H1 (cell line): ENCODE results near the gene BLVRA. TPM values are rescaled to one million over a fixed set of nuclear protein-coding genes. Genes with fewer than 3 reads are reported as not detected.

Experiments
- CTCF ChIA-PET: fragments of 300-600 bp; sonication (Branson Sonifier 250); formaldehyde crosslinking; loops from one replicate; lab custom pipeline; 2021; ENCODE audit not compliant: partially characterized antibody; lab: Charles Lee
- POLR2A ChIA-PET: fragments of 300-600 bp; sonication (Branson Sonifier 250); formaldehyde crosslinking; loops from one replicate; lab custom pipeline; 2021; ENCODE audit warnings: inconsistent platforms; ENCODE audit not compliant: partially characterized antibody; lab: Charles Lee
- DNase-seq, 2 experiments: peaks; one replicate each; pipeline versions ENCODE4 v3.0.0 to v3.0.0-alpha.2; 2010 to 2022; ENCODE audit warnings: low spot score in 2 of 2, low read depth in 1 of 2, mixed read lengths in 1 of 2
- FAIRE-seq: peaks from 2 replicates; lab custom pipeline; 2011; peaks lifted over from hg19 to GRCh38; lab: Jason Lieb, UNC
- H2AFZ ChIP-seq: 2 replicates; pipeline ENCODE4 v1.8.1; 2012; ENCODE audit warnings: low read length, inconsistent platforms
- H2AK5ac ChIP-seq: 2 replicates; pipeline ENCODE4 v1.6.1; 2013; ENCODE audit warnings: low read depth, low read length
- H2BK120ac ChIP-seq: replicated peaks from 2 replicates; pipeline ENCODE3; 2013; ENCODE audit warnings: low read depth, low read length, inconsistent platforms
- H2BK12ac ChIP-seq: 2 replicates; pipeline ENCODE4 v1.6.1; 2013; ENCODE audit warnings: low read depth, low read length
- H2BK15ac ChIP-seq: 2 replicates; pipeline ENCODE4 v1.6.1; 2013; ENCODE audit warnings: low read length
- H2BK20ac ChIP-seq: 2 replicates; pipeline ENCODE4 v1.6.1; 2013; ENCODE audit warnings: low read length
- H2BK5ac ChIP-seq: 2 replicates; pipeline ENCODE4 v1.6.1; 2013; ENCODE audit warnings: low read depth, low read length
- H3K14ac ChIP-seq: 2 replicates; pipeline ENCODE4 v1.6.1; 2013; ENCODE audit warnings: inconsistent platforms; ENCODE audit not compliant: insufficient read length
- H3K18ac ChIP-seq: 2 replicates; pipeline ENCODE4 v1.6.1; 2013; ENCODE audit warnings: low read length; ENCODE audit errors: extremely low read depth
- H3K23ac ChIP-seq: 2 replicates; pipeline ENCODE4 v1.6.1; 2013; ENCODE audit warnings: inconsistent platforms; ENCODE audit not compliant: insufficient read length
- H3K23me2 ChIP-seq: 2 replicates; pipeline ENCODE4 v1.6.1; 2013; ENCODE audit warnings: low read depth, low read length
- H3K27ac ChIP-seq: 2 replicates; pipeline ENCODE4 v1.6.1; 2011; ENCODE audit warnings: low read depth, low read length, inconsistent platforms
- H3K27me3 ChIP-seq, 4 experiments: replicated peaks in 1 of 4; 1 replicate in 1 of 4; 2 replicates in 3 of 4; pipeline versions ENCODE4 v1.6.1 to v1.8.1; 2011 to 2013; ENCODE audit warnings: low read length in 3 of 4, mild to moderate bottlenecking in 3 of 4, inconsistent platforms in 2 of 4, mixed read lengths in 2 of 4, moderate library complexity in 1 of 4; ENCODE audit not compliant: control insufficient read depth in 3 of 4, insufficient read depth in 3 of 4; ENCODE audit errors: extremely low read depth in 1 of 4
- H3K36me3 ChIP-seq, 4 experiments: 2 replicates each; pipeline versions ENCODE4 v1.6.1 to v1.8.1; 2011 to 2013; ENCODE audit warnings: mild to moderate bottlenecking in 4 of 4, low read length in 3 of 4, moderate library complexity in 2 of 4, control low read depth in 1 of 4, inconsistent platforms in 1 of 4; ENCODE audit not compliant: insufficient read depth in 4 of 4, control insufficient read depth in 2 of 4
- H3K4ac ChIP-seq: replicated peaks from 2 replicates; pipeline ENCODE3; 2013; ENCODE audit warnings: low read length, low read depth, mixed read lengths, inconsistent platforms; ENCODE audit not compliant: insufficient read length
- H3K4me1 ChIP-seq, 4 experiments: replicated peaks in 1 of 4; 1 replicate in 1 of 4; 2 replicates in 3 of 4; pipeline versions ENCODE4 v1.6.1 to v1.8.1; 2011 to 2013; ENCODE audit warnings: low read length in 3 of 4, inconsistent platforms in 2 of 4, mixed read lengths in 1 of 4; ENCODE audit not compliant: insufficient read depth in 4 of 4, control insufficient read depth in 3 of 4
- H3K4me2 ChIP-seq, 2 experiments: 2 replicates each; pipeline versions ENCODE4 v1.6.1 to v1.8.1; 2011 to 2013; ENCODE audit warnings: low read depth in 2 of 2, low read length in 2 of 2, control low read depth in 1 of 2, inconsistent platforms in 1 of 2, mild to moderate bottlenecking in 1 of 2; ENCODE audit not compliant: insufficient read depth in 1 of 2
- H3K4me3 ChIP-seq, 4 experiments: fragments of 200-600, 300-600 bp in 1 of 4; sonication (generic), shearing (Covaris generic), sonication (Bioruptor Twin) in 1 of 4; 2 replicates each; pipeline versions ENCODE4 v1.5.1 to v1.8.1; 2011 to 2016; ENCODE audit warnings: low read length in 4 of 4, low read depth in 3 of 4, control low read depth in 2 of 4, inconsistent platforms in 2 of 4, mild to moderate bottlenecking in 2 of 4, mixed read lengths in 1 of 4, moderate library complexity in 1 of 4; ENCODE audit not compliant: insufficient read depth in 2 of 4; ENCODE audit errors: extremely low read depth in 1 of 4
- H3K56ac ChIP-seq: replicated peaks from 2 replicates; pipeline ENCODE3; 2013; ENCODE audit warnings: low read depth, mild to moderate bottlenecking, mixed read lengths, low read length, inconsistent platforms; ENCODE audit not compliant: insufficient read length
- H3K79me1 ChIP-seq: 2 replicates; pipeline ENCODE4 v1.6.1; 2013; ENCODE audit warnings: low read depth, low read length, control low read depth
- H3K79me2 ChIP-seq, 2 experiments: 2 replicates each; pipeline versions ENCODE4 v1.6.1 to v1.8.1; 2012 to 2013; ENCODE audit warnings: low read length in 2 of 2, mild to moderate bottlenecking in 2 of 2, inconsistent platforms in 1 of 2; ENCODE audit not compliant: insufficient read depth in 2 of 2, control insufficient read depth in 1 of 2
- H3K9ac ChIP-seq, 4 experiments: replicated peaks in 1 of 4; 1 replicate in 1 of 4; 2 replicates in 3 of 4; pipeline versions ENCODE4 v1.6.1 to v1.8.1; 2011 to 2013; ENCODE audit warnings: low read depth in 3 of 4, low read length in 3 of 4, control low read depth in 2 of 4, mild to moderate bottlenecking in 2 of 4, moderate library complexity in 2 of 4, inconsistent platforms in 1 of 4; ENCODE audit errors: extremely low read depth in 1 of 4
- H3K9me3 ChIP-seq, 2 experiments: 2 replicates each; pipeline versions ENCODE4 v1.6.1 to v1.8.1; 2012 to 2013; ENCODE audit warnings: mild to moderate bottlenecking in 2 of 2, moderate library complexity in 2 of 2, control low read depth in 1 of 2, inconsistent platforms in 1 of 2, low read depth in 1 of 2, low read length in 1 of 2, mixed read lengths in 1 of 2; ENCODE audit not compliant: insufficient read depth in 2 of 2
- H4K20me1 ChIP-seq, 2 experiments: replicated peaks in 1 of 2; 2 replicates each; pipeline versions ENCODE3 to v1.8.1; 2011 to 2013; ENCODE audit warnings: inconsistent platforms in 2 of 2, low read length in 2 of 2, mild to moderate bottlenecking in 1 of 2; ENCODE audit not compliant: insufficient read depth in 2 of 2, control insufficient read depth in 1 of 2
- H4K5ac ChIP-seq: 2 replicates; pipeline ENCODE4 v1.6.1; 2013; ENCODE audit warnings: low read length, low read depth, mixed read lengths, inconsistent platforms; ENCODE audit not compliant: insufficient read length
- H4K8ac ChIP-seq: 2 replicates; pipeline ENCODE4 v1.8.0; 2013; ENCODE audit warnings: mild to moderate bottlenecking, moderate library complexity, low read length, inconsistent platforms; ENCODE audit not compliant: insufficient read depth; ENCODE audit errors: extremely low read depth
- H4K91ac ChIP-seq: replicated peaks from 2 replicates; pipeline ENCODE3; 2013; ENCODE audit warnings: low read length, mixed read lengths, inconsistent platforms; ENCODE audit not compliant: insufficient read length
- CREB1 ChIP-seq: IDR thresholded peaks from 2 replicates; pipeline ENCODE4 v1.6.1; 2012; ENCODE audit warnings: inconsistent platforms
- POLR2AphosphoS5 ChIP-seq: IDR thresholded peaks from 2 replicates; pipeline ENCODE4 v1.6.1; 2011; ENCODE audit warnings: low read depth, low read length
- RNF2 ChIP-seq: fragments of 200-900, 300-1000 bp; sonication (generic); IDR thresholded peaks from 2 replicates; pipeline ENCODE4 v1.7.1; 2016; ENCODE audit warnings: borderline replicate concordance, low read depth, mild to moderate bottlenecking, antibody characterized with exemption, low read length; ENCODE audit not compliant: poor library complexity, severe bottlenecking; ENCODE audit errors: missing control alignments
- SIN3A ChIP-seq, 2 experiments: IDR thresholded peaks in 1 of 2; conservative IDR thresholded peaks in 1 of 2; 2 replicates each; pipeline ENCODE4 v1.6.1; 2011 to 2012; ENCODE audit warnings: low read length in 2 of 2, improper control_type of control experiment in 1 of 2, low read depth in 1 of 2, mild to moderate bottlenecking in 1 of 2
- SIX5 ChIP-seq: IDR thresholded peaks from 2 replicates; pipeline ENCODE4 v1.6.1; 2011; ENCODE audit warnings: mild to moderate bottlenecking, low read depth, low read length
- SUZ12 ChIP-seq: fragments of 200-600 bp; sonication (generic); IDR thresholded peaks from 2 replicates; pipeline ENCODE4 v1.6.1; 2012; ENCODE audit warnings: mild to moderate bottlenecking, inconsistent platforms, low read length, moderate library complexity, mixed read lengths
- TAF1 ChIP-seq: IDR thresholded peaks from 2 replicates; pipeline ENCODE4 v1.6.1; 2011; ENCODE audit warnings: mild to moderate bottlenecking, low read depth, low read length
- ZNF274 ChIP-seq: IDR thresholded peaks from 2 replicates; pipeline ENCODE4 v1.7.0; 2012; ENCODE audit warnings: low read length, borderline replicate concordance; ENCODE audit errors: extremely low read depth
- WGBS, 2 experiments: shearing (Covaris generic) in 1 of 2; methylation state at CpG; one replicate each; pipeline versions ENCODE4 v1.1.6 to v1.1.7; 2013 to 2015; ENCODE audit warnings: low lambda C conversion rate in 2 of 2, mixed read lengths in 2 of 2, inconsistent platforms in 1 of 2, low coverage in 1 of 2, missing lambda C conversion rate in 1 of 2; ENCODE audit not compliant: insufficient replicate concordance in 2 of 2, insufficient coverage in 1 of 2, insufficient read length in 1 of 2; ENCODE audit errors: extremely low coverage in 1 of 2, missing lambda C conversion rate in 1 of 2; 5-methylcytosine and 5-hydroxymethylcytosine counted together
- polyA plus RNA-seq, 7 experiments: library from polyadenylated mRNA; depleted of rRNA in 3 of 7; stranded (reverse) in 5 of 7; unstranded in 2 of 7; fragments of >200 nt in 5 of 7; fragments of 200-250 nt in 2 of 7; gene quantifications; 1 replicate in 5 of 7; 2 replicates in 1 of 7; 4 replicates in 1 of 7; pipeline versions ENCODE4 v1.2.1 to v1.2.3, GENCODE V29; 2011 to 2013; ENCODE audit warnings: missing spikeins in 2 of 7, mixed read lengths in 2 of 7
- total RNA-seq: library from RNA; stranded (reverse); fragmentation: NEBNext Ultra II Directional; extraction: Animal tissue kit (Norgen Biotek cat#: 25700); gene quantifications from 2 replicates; pipeline ENCODE4 v1.2.1, GENCODE V29; 2021

Gene BLVRA
- total and polyA plus RNA-seq, 2 of the 8 experiments (the other 6 are each of a cell fraction or from before 2014, with no cell fraction given): 16.1 to 37.1 TPM

DNA sequence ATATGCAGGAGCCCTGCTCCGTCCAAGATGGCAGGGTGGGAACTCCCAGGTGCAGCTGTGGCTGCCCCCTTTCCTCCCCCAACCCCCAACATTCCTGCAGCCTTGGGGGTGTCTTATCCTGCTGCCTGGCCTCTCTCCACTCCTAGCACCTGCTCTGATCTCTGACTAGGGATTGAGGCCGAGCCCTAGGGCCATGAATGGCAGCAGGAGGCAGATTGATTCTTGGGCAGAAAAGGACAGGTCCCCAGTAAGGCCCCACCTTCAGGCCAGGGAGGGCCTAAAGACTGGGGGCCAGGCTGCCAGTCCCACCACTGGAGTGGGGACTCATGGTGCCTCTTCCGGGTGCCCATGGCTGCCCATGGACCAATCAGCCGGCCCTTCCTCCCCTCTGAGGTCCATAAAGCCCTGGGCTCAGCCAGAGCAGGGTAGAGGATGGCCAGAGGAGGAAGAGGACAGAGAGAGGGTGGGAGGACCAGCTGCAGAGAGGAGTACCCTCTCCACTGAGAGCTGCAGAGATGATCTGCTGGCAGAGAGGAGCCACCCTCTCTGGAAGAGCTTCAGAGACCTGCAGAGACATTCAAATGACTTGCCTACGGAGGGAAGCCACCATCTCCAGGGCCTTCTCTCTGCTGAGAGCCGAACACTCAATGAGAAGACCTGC lies 20.9 kb upstream of the BLVRA start:
- no peaks in the 10 kb centered on the region for H3K27me3 ChIP-seq
- no peak overlapping the region for H2BK20ac ChIP-seq
- no peak overlapping the region for H3K4me3 ChIP-seq
- H3K14ac ChIP-seq: no peak overlapping the region
- no peak for FAIRE-seq
- H4K20me1 ChIP-seq: no peaks in the 10 kb centered on the region
- POLR2A ChIA-PET: interaction anchor here (1.1 kb wide), 1 partner anchor 16 kb away, joined by 3 read pairs; no protein-coding TSS in a partner anchor
- no peak overlapping the region for H3K27ac ChIP-seq
- H4K8ac ChIP-seq: no peak overlapping the region
- DNase-seq: no peak
- H3K23ac ChIP-seq: no peak overlapping the region
- H3K4me1 ChIP-seq: no peaks in the 10 kb centered on the region
- H3K56ac ChIP-seq: no peak overlapping the region
- no peak overlapping the region for H2BK15ac ChIP-seq
- H3K4ac ChIP-seq: no peak overlapping the region
- no peak for TF ChIP-seq ZNF274
- TF ChIP-seq SUZ12: no peak
- no peak for TF ChIP-seq SIX5
- TF ChIP-seq TAF1: no peak
- TF ChIP-seq RNF2: no peak
- TF ChIP-seq CREB1: no peak
- TF ChIP-seq SIN3A (conservative IDR thresholded peaks at IDR 0.05 in 1 of 2, IDR thresholded peaks at IDR 0.05 in 1 of 2; ENCODE audit: low read depth in 1 of 2, low read length in 2 of 2): no peak
- no peak for TF ChIP-seq POLR2AphosphoS5
- peak overlapping the region; percentile 72; the same call in 1 of the 2 replicates for H2AFZ ChIP-seq
- no peaks in the 10 kb centered on the region for H3K9me3 ChIP-seq
- H3K23me2 ChIP-seq: peaks cover 2% of the 10 kb centered on the region; the same call in 1 of the 2 replicates
- H3K9ac ChIP-seq: no peak overlapping the region
- H3K79me1 ChIP-seq: no peaks in the 10 kb centered on the region
- 97% methylated on average over 5 of the region's 6 CpGs; no CpG with 5 or more reads in 1 of the 2 experiments for WGBS, 2 experiments
- H2BK12ac ChIP-seq: no peak overlapping the region
- CTCF ChIA-PET: interaction anchor here (1.0 to 2.2 kb wide), 2 partner anchors 61 to 155 kb away, joined by 3 to 5 read pairs; partner anchors contain the start of gene STK17A
- H4K5ac ChIP-seq: no peak overlapping the region
- no peak overlapping the region for H3K18ac ChIP-seq
- no peak overlapping the region for H3K4me2 ChIP-seq
- no peak overlapping the region for H2AK5ac ChIP-seq
- no peak overlapping the region for H2BK120ac ChIP-seq
- H3K36me3 ChIP-seq: no peaks in the 10 kb centered on the region
- H3K79me2 ChIP-seq: no peaks in the 10 kb centered on the region
- no peak overlapping the region for H4K91ac ChIP-seq
- no peak overlapping the region for H2BK5ac ChIP-seq
